ENCODE measurements around the gene OR10R2. TPM values are rescaled to one million over a fixed set of nuclear protein-coding genes. Genes with fewer than 3 reads are reported as not detected.

The OR10R2 gene
- polyA plus RNA-seq, 1 donor from 2014 or later, result not detected

DNA sequence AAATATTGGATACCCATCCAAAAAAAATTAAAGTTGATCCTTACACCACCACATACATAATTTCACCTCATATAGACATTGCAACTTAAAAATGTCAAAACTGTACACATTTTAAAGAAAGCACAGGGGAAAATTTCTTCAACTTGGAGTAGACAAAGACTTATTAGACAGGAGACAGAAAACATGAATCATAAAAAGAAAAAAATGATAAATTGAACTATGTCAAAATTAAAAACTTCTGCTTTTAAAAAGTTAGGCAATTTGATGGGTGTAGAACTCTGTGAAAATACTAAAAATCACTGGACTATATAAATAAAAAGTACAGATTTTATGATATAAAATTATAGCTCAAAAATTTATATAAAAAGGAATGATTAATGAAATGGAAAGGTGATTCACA, 14.8 kb upstream of the OR10R2 start:
- Histone ChIP-seq H2AFZ (ENCODE audit: low read depth, low read length) (no peak overlapping the region), H3K9me3 (ENCODE audit: low read length) (no peaks in the 10 kb centered on the region), H3K9ac (ENCODE audit: low read length) (no peak overlapping the region), H3K27ac (ENCODE audit: low read length) (no peak overlapping the region), H3K4me3 (ENCODE audit: low read length) (no peak overlapping the region), H3K27me3 (ENCODE audit: insufficient read depth, low read depth, low read length) (no peaks in the 10 kb centered on the region), H4K20me1 (ENCODE audit: insufficient read depth) (no peaks in the 10 kb centered on the region), H3K9me2 (ENCODE audit: insufficient read depth, low read length) (no peaks in the 10 kb centered on the region), H3F3A (ENCODE audit: insufficient read depth, low read length, poor library complexity, severe bottlenecking) (no peaks in the 10 kb centered on the region), H3K4me2 (ENCODE audit: low read length) (no peak overlapping the region), H3K36me3 (ENCODE audit: insufficient read depth, low read length) (no peaks in the 10 kb centered on the region), H3K79me2 (replicated peaks; ENCODE audit: insufficient read depth, low read length) (no peaks in the 10 kb centered on the region)
- TF ChIP-seq MXI1 (conservative IDR thresholded peaks at IDR 0.05; ENCODE audit: poor library complexity, severe bottlenecking) (no peak), SMC3 (conservative IDR thresholded peaks at IDR 0.05; ENCODE audit: poor library complexity) (no peak), TAF1 (IDR thresholded peaks at IDR 0.05; ENCODE audit: low read depth) (no peak), POLR2AphosphoS5 (IDR thresholded peaks at IDR 0.05) (no peak), CTCF (IDR thresholded peaks at IDR 0.05; ENCODE audit: poor library complexity, severe bottlenecking) (no peak), EP300 (conservative IDR thresholded peaks at IDR 0.05; ENCODE audit: poor library complexity, severe bottlenecking) (no peak), RAD21 (conservative IDR thresholded peaks at IDR 0.05) (no peak), EZH2 (IDR thresholded peaks at IDR 0.05; ENCODE audit: borderline replicate concordance, insufficient read depth, low read length, poor library complexity, severe bottlenecking) (no peak)

DNA sequence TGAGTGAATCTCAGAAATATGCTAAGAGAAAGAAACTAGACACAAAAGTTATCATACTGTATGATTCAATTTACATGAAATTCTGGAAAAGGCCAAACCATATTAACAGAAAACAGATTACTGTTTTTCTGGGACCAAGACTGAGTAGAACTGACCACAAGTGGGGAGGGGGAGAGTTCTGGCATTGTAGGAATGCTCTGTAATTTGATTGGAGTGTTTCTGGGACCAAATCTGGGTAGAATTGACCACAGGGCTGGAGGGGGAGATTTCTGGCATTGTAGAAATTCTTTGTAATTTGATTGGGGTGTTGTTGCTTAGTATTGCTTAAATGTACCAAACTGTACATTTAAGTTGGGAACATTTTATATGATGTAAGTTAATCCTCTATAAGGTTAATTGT, 13.8 kb upstream of the OR10R2 start:
- no peaks in the 10 kb centered on the region for H3K9me2 ChIP-seq (ENCODE audit: insufficient read depth, low read length)
- H2AFZ ChIP-seq (ENCODE audit: low read depth, low read length), result no peak overlapping the region
- TF ChIP-seq POLR2AphosphoS5 (IDR thresholded peaks at IDR 0.05) (no peak), REST (IDR thresholded peaks at IDR 0.05; ENCODE audit: borderline replicate concordance) (no peak), EZH2 (IDR thresholded peaks at IDR 0.05; ENCODE audit: borderline replicate concordance, insufficient read depth, low read length, poor library complexity, severe bottlenecking) (no peak), CTCF (IDR thresholded peaks at IDR 0.05; ENCODE audit: poor library complexity, severe bottlenecking) (no peak), TAF1 (IDR thresholded peaks at IDR 0.05; ENCODE audit: low read depth) (no peak), MXI1 (conservative IDR thresholded peaks at IDR 0.05; ENCODE audit: poor library complexity, severe bottlenecking) (no peak), EP300 (conservative IDR thresholded peaks at IDR 0.05; ENCODE audit: poor library complexity, severe bottlenecking) (no peak), RAD21 (conservative IDR thresholded peaks at IDR 0.05) (no peak), SMC3 (conservative IDR thresholded peaks at IDR 0.05; ENCODE audit: poor library complexity) (no peak)
- H3K9ac ChIP-seq (ENCODE audit: low read length), result no peak overlapping the region
- H3K27ac ChIP-seq (ENCODE audit: low read length), result no peak overlapping the region
- H3K27me3 ChIP-seq (ENCODE audit: insufficient read depth, low read depth, low read length), result no peaks in the 10 kb centered on the region
- no peaks in the 10 kb centered on the region for H3K36me3 ChIP-seq (ENCODE audit: insufficient read depth, low read length)
- H3K9me3 ChIP-seq (ENCODE audit: low read length), result no peaks in the 10 kb centered on the region
- no peaks in the 10 kb centered on the region for H4K20me1 ChIP-seq (ENCODE audit: insufficient read depth)
- H3K79me2 ChIP-seq (replicated peaks; ENCODE audit: insufficient read depth, low read length), result no peaks in the 10 kb centered on the region
- H3K4me3 ChIP-seq (ENCODE audit: low read length), result no peak overlapping the region
- no peaks in the 10 kb centered on the region for H3F3A ChIP-seq (ENCODE audit: insufficient read depth, low read length, poor library complexity, severe bottlenecking)
- no peak overlapping the region for H3K4me2 ChIP-seq (ENCODE audit: low read length)

Data from neural cell (in vitro differentiated cells).